HT1080 (cell line): Measurements from ENCODE around the gene DNAJC9. TPM values are rescaled to one million over a fixed set of nuclear protein-coding genes. Genes with fewer than 3 reads are reported as not detected.
"Not testable (repeated sequence)": the region's sequence is repeated elsewhere in the genome, so short reads cannot be mapped to it uniquely, and the experiment has no call there.

Experiments
- DNase-seq: peaks from one replicate; pipeline ENCODE4 v3.0.0-alpha.2; 2015; ENCODE audit warnings: low read depth
- polyA plus RNA-seq, 2 experiments: library from polyadenylated mRNA; depleted of rRNA; stranded (reverse); fragments of >200 nt; gene quantifications; 2 replicates each; pipeline ENCODE4 v1.2.3, GENCODE V29; 2015
- total RNA-seq: library from RNA; depleted of rRNA; stranded (reverse); fragments of >200 nt; shearing (Covaris generic); gene quantifications from 2 replicates; pipeline ENCODE4 v1.2.3, GENCODE V29; 2014; rRNA removed

DNAJC9 gene, protein sequence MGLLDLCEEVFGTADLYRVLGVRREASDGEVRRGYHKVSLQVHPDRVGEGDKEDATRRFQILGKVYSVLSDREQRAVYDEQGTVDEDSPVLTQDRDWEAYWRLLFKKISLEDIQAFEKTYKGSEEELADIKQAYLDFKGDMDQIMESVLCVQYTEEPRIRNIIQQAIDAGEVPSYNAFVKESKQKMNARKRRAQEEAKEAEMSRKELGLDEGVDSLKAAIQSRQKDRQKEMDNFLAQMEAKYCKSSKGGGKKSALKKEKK
- total RNA-seq, result 72.5 and 75.2 TPM in 2 replicates
- 34.5 and 35.1 TPM in 2 replicates for polyA plus RNA-seq (2015; cell fraction: cytosol; rRNA removed)
- polyA plus RNA-seq (2015; cell fraction: nucleus; rRNA removed), result 27.3 and 27.7 TPM in 2 replicates

DNA sequence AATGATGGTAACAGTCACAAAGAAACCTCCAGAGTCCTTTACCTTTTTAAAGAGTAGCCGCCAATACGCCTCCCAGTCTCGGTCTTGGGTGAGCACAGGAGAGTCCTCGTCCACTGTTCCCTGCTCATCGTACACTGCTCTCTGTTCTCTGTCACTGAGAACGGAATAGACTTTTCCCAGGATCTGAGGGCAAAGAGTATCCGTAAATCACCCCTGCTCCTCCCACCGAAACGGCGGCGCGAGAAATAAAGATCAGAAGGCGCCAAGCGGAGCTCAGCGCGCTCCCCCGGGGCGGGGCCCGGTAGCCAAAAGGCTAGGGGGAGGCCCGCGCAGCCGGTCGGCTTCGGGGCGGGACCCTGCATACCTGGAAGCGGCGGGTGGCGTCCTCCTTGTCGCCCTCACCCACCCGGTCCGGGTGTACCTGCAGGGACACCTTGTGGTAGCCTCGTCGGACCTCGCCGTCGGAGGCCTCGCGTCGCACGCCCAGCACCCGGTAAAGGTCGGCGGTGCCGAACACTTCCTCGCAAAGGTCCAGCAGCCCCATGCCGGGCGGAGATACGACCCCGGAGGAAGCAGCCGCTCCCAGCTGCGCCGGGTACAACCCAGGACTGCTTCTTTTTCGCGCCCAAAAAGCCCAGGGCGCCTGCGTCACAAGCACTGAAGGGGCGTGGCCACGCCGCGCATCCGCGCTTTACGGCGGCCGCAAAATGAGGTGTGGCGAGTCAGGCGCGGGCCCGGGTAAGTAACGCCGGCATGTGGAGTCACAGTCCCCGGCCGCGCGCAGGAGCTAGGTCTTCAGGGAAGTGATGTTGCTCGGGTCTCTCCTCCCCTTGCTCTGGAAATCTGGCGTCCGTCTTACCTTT is at the start of gene DNAJC9:
Gene DNAJC9 (minus strand): TSS at position 610 of the 863 bp plus-strand sequence. CDS start 66 bp downstream, at position 544.
- peak; percentile 96 for DNase-seq

GRCh38 chr10:73293461-73293860 is 46.4 kb upstream of the DNAJC9 start:
- no peak for DNase-seq

- no peak for DNase-seq
These were observed 42.9 kb upstream of the DNAJC9 start for GRCh38 chr10:73289958-73290357.

GRCh38 chr10:73287441-73287840 is 40.4 kb upstream of the DNAJC9 start:
- DNase-seq, result no peak

DNA sequence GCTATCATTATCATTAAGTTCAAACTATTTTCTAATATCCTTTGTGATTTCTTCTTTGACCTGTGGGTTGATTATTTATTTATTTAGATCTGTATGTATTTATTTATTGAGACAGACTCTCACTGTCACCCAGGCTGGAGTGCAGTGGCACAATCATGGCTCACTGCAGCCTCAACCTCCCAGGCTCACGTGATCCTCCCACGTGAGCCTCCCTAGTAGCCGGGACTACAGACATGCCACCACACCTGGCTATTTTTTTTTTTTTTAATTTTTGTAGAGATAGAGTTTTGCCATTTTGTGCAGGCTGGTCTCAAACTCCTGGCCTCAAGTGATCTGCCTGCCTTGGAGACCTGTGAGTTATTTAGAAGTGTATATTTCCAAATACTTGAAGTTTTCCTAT is 34.0 kb upstream of the DNAJC9 start:
- no peak for DNase-seq

- no peak for DNase-seq
These were observed 17.4 kb upstream of the DNAJC9 start for GRCh38 chr10:73264423-73264822.

- DNase-seq, result peak; percentile 69
These were observed 16.8 kb upstream of the DNAJC9 start for GRCh38 chr10:73263693-73264347.

DNA sequence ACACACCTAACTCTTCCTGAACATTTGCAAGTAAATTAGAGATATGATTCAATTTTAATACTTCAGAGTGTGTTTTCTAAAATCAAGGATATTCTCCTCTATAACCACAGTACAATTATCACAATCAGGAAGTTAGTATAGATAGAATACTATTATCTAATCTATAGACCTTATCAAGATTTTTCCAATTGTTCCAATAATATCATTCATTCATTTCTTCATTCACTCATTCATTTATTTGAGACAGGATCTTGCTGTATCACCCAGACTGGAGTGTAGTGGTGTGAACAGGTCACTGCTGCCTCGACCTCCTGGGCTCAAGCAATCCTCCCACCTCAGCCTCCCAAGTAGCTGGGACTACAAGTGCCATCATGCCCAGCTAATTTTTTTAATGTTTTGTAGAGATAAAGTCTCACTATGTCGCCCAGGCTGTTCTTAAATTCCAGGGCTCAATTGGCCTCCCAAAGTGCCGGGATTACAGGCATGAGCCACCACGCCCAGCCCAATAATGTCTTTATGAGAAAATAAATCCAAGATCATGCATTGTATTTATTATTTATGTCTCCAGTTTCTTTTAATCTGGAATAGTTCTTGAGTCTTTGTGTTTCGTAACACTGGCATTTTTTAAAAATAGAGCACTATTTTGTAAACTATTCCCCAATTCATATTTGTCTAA is 16.0 kb upstream of the DNAJC9 start:
- DNase-seq, result no peak

GRCh38 chr10:73262105-73262730 is 15.2 kb upstream of the DNAJC9 start:
- peak; percentile 89 for DNase-seq

GRCh38 chr10:73261362-73261995 is 14.4 kb upstream of the DNAJC9 start:
- no peak for DNase-seq

GRCh38 chr10:73258612-73259011 is 11.6 kb upstream of the DNAJC9 start:
- DNase-seq, result not testable (repeated sequence)

DNA sequence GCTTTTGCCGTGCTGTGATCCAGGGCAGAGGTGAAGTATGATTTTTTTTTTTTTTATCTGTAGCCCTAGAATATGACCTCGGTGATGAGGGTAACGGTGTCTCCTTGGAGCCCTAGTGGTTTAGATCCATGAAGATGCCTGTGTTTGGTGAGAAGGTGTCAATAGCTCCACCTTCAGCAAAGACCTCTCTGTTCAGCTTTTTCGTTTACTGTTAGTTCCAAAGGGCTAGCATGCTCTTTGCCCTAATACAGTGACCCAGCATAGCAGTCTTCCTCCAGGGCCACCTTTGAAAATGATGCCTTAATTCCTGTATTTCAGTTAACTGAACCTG is 6.1 kb upstream of the DNAJC9 start:
- peak; percentile 29 for DNase-seq

GRCh38 chr10:73252445-73253224 is 5.6 kb upstream of the DNAJC9 start, which contains the start of gene MRPS16:
Gene MRPS16, minus strand, starts transcription at chr10:73252644. Its CDS starts 162 bp downstream, at chr10:73252482.
- peak; percentile 96 for DNase-seq

DNA sequence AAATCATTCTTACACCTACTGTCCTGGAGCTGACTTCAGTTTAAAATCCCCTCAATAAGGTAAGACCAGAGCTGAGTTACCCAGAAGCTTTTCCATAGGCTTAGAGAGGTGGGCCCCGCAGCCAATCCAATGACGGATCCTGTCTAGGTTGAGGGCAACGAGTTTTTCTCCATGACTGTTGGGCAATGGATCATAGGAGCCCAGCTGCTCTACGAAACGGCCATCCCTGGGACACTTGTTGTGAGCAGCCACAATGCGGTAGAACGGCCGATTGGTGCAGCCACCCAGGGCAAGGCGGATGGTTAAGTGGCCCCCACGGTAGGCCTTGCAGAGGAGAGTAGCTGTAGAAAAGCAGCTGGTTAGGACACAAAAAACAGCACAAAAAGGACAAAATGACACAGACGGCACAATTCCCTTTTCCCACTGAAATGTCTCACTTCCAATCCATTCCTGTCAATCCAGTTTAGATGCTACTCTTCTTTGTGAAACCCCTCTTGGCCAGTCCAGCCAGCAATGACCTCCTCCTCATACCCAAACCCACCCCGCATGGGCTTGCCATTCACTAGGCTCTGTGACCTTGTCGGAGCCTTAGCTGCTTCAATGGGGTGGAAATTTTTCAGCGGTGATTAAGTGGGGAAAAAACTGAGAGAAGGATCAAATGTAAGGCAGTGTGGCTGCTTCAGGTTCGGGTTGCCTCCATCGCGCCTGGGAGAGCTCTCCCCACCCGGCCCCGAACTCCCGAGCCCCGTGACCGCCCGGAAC is 4.8 kb upstream of the DNAJC9 start:
- DNase-seq, result peak; percentile 10

DNA sequence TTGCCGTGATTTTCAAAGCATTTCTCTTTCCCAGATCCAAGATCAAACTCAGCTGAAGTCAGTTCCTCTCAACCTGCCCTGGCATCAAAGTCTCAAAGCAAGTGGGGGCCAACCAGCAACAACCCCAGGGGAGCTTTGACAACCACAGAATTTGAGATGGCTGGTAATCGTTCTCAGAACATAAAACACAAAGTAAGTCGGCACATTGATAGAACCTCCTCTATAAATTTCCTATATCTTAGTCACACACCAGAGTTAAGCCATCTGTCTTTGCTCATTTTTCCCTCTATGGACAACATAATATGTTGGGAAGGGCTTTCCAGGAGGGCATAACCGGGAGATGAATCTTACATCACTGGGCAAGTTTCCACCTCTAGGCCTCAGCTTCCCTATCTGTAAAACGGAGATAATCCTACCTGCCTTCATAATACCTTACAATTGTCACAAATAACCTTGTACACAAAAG is 1.2 kb upstream of the DNAJC9 start:
- DNase-seq, result no peak

DNA sequence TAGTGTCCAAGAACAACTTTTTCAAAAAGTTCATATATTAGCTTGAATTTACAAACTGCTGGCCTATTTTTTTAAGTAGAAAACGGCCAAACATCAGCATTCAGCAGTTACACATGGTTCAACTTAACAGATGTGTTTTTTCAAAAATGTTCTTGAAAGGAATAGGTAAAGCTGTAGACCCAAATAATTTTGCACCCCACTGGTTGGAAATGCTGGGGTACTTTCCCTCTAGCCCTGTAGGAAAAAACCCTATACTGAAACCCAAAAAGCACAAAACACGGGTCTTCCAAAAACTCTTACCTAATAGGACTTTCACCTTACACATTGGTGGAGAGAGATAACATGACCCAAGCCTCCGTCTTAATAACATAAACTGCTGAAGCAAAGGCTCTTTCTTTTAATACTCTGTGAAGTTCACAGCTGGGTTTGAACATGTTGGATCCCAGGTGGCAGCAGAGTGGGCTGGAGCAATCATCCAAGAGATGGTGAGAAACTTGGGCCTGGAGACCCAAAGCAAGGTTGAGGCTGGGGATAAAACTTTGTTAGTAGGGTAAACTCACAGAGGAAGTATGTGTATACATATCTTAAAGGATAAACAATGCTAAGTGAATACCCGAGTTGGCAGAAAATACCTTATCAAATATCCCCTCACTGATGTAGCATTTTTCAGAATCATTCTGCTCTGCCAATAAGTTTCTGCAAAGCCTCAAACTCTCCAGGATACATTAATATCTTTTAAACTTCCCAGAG is 629 bp upstream of the DNAJC9 start:
- DNase-seq, result peak; percentile 6

DNA sequence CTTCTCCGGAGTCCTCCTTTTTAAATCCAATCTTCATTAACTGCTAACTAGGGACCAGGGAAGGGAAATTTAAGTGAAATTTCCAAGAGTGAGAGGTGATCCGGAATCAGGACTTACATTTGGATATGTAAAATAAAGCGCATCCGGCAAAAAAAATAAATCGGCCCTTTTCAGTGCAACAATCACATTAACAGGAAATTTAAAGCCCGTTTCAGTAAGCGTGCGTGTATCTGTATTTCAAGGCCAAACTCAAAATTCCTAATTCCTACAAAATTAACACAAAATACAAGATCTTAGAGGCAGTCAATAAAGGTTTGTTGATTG is 771 bp downstream of the DNAJC9 start:
- no peak for DNase-seq

DNA sequence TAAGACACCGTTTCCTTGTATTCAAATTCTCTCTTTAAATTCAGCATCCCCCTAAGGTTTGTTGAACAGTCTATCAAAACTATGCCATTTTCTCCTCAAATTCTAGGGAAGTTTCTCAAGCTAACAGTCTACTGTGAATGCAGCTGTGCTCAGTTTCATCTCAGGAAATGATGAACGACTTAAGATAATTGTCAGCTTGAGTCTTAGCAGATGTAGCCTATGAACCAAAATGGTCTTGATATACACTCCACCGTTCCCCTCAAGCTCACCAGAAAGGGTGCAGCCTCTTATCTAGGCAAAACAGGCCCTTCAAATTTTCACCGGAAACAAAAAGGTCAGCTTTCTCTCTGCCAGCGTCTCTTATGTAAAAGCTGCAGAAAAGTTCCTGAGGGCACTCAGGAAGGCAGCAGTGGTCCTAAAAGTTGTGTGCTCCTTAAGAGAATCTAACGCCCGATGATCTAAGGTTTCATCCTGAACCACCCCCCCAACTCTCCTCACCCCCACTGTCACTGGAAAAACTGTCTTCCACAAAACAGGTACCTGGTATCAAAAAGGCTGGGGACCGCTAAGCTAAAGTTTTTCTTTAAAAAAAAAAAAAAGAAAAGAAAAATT is 2.1 kb downstream of the DNAJC9 start:
- no peak for DNase-seq
